Esophagus muscularis mucosa (tissue), 4 donors: ENCODE results near the gene MERTK. TPM values are rescaled to one million over a fixed set of nuclear protein-coding genes. Genes with fewer than 3 reads are reported as not detected.

Source experiments
- DNase-seq: peaks from one replicate; pipeline ENCODE4 v3.0.0-alpha.2; 2017; ENCODE audit errors: extremely low spot score
- H3K27ac ChIP-seq, 4 donors: fragments of 200-600 bp; sonication (generic); replicated peaks in 1 of 4; 1 replicate in 3 of 4; 2 replicates in 1 of 4; pipeline ENCODE4 v1.5.1; 2016 to 2019; ENCODE audit warnings: mild to moderate bottlenecking in 1 of 4
- H3K27me3 ChIP-seq, 4 donors: fragments of 200-600 bp; sonication (generic); one replicate each; pipeline versions ENCODE4 v1.5.1 to v1.6.0; 2016 to 2019
- H3K36me3 ChIP-seq, 4 donors: fragments of 200-600 bp; sonication (generic); one replicate each; pipeline ENCODE4 v1.5.1; 2016 to 2019
- H3K4me1 ChIP-seq, 4 donors: fragments of 200-600 bp; sonication (generic); one replicate each; pipeline ENCODE4 v1.5.1; 2016 to 2019
- H3K4me3 ChIP-seq, 4 donors: fragments of 200-600 bp; sonication (generic); 1 replicate in 2 of 4; 2 replicates in 2 of 4; pipeline ENCODE4 v1.5.1; 2016 to 2019; ENCODE audit warnings: mild to moderate bottlenecking in 4 of 4, moderate library complexity in 1 of 4
- H3K9me3 ChIP-seq, 4 donors: fragments of 200-600 bp; sonication (generic); 1 replicate in 3 of 4; 2 replicates in 1 of 4; pipeline ENCODE4 v1.5.1; 2016 to 2019
- EP300 ChIP-seq: sonication (generic); formaldehyde crosslinking; IDR thresholded peaks from one replicate; pipeline ENCODE4 v1.6.1; 2017; ENCODE audit warnings: antibody characterized with exemption
- POLR2A ChIP-seq: fragments of 450-650 bp; IDR thresholded peaks from one replicate; pipeline ENCODE4 v1.6.1; 2017; ENCODE audit warnings: antibody characterized with exemption, moderate library complexity, mild to moderate bottlenecking, low read depth
- POLR2AphosphoS5 ChIP-seq, 2 donors: sonication (generic); formaldehyde crosslinking; IDR thresholded peaks; one replicate each; pipeline ENCODE4 v1.6.1; 2017; ENCODE audit warnings: antibody characterized with exemption in 2 of 2
- WGBS: methylation state at CpG from one replicate; pipeline ENCODE4 v1.1.5; 2018; 5-methylcytosine and 5-hydroxymethylcytosine counted together
- intact Hi-C: fragments of 100-400 bp; cut with DNase I; formaldehyde crosslinking; loops from one replicate; pipeline ENCODE4 v1.15.1; 2023
- total RNA-seq, 4 donors: library from RNA; depleted of rRNA; stranded (reverse); fragments of >200 nt; gene quantifications; one replicate each; pipeline versions ENCODE4 v1.1.0 to v1.2.1, GENCODE V29; 2016
- TF ChIP-seq, protein P1 (sequence below), 3 experiments: fragments of 200-600 bp in 2 of 3; fragments of 450-650 bp in 1 of 3; sonication (generic) in 2 of 3; IDR thresholded peaks; one replicate each; pipeline ENCODE4 v1.5.1; 2017 to 2019; ENCODE audit warnings: antibody characterized with exemption in 3 of 3, mild to moderate bottlenecking in 2 of 3, moderate library complexity in 1 of 3

Gene MERTK
- total RNA-seq, 4 donors from 2014 or later, result 19.9 to 31.0 (median 22.3) TPM

DNA sequence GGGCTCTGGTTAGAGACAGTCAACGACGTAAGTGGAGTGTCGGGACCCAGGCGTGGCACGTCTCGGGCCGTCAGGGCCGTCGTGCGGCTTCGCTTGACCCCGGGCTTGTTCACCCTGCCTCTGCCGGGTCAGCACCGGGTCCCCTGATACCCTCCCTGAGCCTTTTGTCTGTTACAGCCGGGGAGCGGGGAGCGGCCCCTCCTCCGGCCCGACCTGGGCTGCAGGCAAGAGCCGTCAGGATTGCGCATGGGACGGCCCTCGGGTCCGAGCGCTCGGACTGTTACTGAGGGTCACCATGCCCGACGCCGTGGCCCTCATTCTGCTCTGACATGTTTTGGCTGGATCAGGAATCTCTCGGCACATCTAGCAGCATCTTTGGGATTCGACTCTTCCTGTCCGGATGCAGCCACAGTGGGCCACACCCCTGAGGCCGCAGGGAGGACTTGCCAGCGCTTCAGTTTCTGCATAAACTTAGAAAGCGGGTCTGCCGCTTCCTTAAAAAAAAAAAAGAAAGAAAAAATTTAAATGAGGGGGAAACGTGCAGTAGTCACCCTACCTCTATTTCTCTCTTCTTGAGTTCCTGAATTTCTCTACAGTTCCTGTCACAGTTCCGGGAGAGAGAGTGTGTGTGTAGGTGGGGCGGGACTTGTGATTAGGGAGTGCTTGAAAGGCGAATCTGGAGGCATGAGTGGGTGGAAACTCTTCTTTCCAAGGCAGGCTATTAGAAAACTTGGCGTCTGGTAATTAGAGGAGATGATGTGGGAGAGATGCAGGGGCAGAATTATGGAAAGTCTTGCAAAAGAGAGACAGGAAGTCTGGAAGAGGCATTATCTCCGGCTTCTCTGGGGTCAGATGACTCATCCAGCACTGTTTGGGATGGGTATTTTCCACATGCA lies 157.6 kb downstream of the MERTK start:
- Histone ChIP-seq H3K4me1 (peaks cover 28 to 42% (median 34%) of the 10 kb centered on the region in 4 donors), H3K9me3 (no peaks in the 10 kb centered on the region), H3K36me3 (peaks cover under 1 to 9% (median 4%) of the 10 kb centered on the region in 4 donors), H3K4me3 (peak overlapping the region; percentile 71 to 88 (median 79)), H3K27ac (peak overlapping the region; percentile 92 to 99 (median 95)), H3K27me3 (no peaks in the 10 kb centered on the region)
- TF ChIP-seq EP300, result no peak
- TF ChIP-seq POLR2AphosphoS5 (IDR thresholded peaks at IDR 0.05), result peak; percentile 35 to 68
- intact Hi-C loops, result loop anchor here (10.0 kb wide), 1 partner anchor 199 kb away; the partner anchor contains the start of gene ZC3H8
- under 1% methylated on average over 22 of the region's 42 CpGs for WGBS
- peak; percentile 93 for DNase-seq

DNA sequence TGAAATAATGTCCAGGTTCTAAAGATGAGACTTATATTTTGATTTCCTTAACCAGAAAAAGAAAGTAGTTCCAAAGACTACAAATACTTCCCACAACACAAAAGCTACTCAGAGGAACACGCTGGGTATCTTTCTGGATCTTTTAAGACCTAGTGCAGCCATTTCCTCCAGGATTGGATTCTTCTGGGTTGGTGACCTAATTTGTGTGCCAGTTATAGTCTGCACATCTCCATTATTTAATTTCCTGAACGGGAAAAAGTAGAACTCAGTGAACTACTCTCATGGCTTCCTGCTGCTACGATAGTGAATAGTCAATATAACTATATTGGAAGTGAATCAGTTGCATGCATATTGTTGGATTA lies 158.2 kb downstream of the MERTK start:
- Histone ChIP-seq H3K4me3 (peak overlapping the region; percentile 71 to 88 (median 79)), H3K4me1 (peaks cover 28 to 42% (median 34%) of the 10 kb centered on the region in 4 donors), H3K36me3 (peaks cover 4 to 15% (median 8%) of the 10 kb centered on the region in 4 donors), H3K27me3 (no peaks in the 10 kb centered on the region), H3K9me3 (no peaks in the 10 kb centered on the region), H3K27ac (peak overlapping the region; percentile 92 to 99 (median 95))
- no peak for TF ChIP-seq POLR2AphosphoS5 (IDR thresholded peaks at IDR 0.05)
- TF ChIP-seq, protein P1, sequence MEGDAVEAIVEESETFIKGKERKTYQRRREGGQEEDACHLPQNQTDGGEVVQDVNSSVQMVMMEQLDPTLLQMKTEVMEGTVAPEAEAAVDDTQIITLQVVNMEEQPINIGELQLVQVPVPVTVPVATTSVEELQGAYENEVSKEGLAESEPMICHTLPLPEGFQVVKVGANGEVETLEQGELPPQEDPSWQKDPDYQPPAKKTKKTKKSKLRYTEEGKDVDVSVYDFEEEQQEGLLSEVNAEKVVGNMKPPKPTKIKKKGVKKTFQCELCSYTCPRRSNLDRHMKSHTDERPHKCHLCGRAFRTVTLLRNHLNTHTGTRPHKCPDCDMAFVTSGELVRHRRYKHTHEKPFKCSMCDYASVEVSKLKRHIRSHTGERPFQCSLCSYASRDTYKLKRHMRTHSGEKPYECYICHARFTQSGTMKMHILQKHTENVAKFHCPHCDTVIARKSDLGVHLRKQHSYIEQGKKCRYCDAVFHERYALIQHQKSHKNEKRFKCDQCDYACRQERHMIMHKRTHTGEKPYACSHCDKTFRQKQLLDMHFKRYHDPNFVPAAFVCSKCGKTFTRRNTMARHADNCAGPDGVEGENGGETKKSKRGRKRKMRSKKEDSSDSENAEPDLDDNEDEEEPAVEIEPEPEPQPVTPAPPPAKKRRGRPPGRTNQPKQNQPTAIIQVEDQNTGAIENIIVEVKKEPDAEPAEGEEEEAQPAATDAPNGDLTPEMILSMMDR (IDR thresholded peaks at IDR 0.05), result no peak
- no peak for TF ChIP-seq EP300
- no peak for TF ChIP-seq POLR2A
- intact Hi-C loops, result loop anchor here (10.0 kb wide), 1 partner anchor 198 kb away; the partner anchor contains the start of gene ZC3H8
- 23% methylated on average over 3 of the region's 3 CpGs for WGBS
- no peak for DNase-seq

DNA sequence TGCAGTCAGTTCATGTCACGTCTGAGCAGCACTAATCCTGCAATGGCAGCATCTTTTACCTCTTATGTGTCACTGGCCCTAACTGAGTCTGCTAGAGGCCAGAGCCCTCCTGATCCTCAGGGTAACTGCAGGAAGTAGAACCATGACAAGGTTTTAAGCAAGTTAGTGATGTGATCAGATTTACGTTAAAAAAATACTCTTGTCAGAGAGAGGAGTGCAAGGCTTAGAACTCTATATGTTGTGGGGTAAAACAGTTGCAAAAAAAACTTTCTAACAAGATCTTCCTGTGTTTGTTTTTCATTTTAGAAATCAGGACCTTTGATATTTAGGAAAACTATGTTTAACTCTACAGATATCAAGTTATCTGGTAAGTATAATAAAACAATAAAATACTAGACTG lies 161.3 kb downstream of the MERTK start:
- no peak for DNase-seq
- Histone ChIP-seq H3K4me1 (peaks cover 21 to 30% (median 25%) of the 10 kb centered on the region in 4 donors), H3K36me3 (peaks cover 4 to 41% (median 23%) of the 10 kb centered on the region in 4 donors), H3K27me3 (no peaks in the 10 kb centered on the region), H3K4me3 (no peak overlapping the region), H3K27ac (no peak overlapping the region), H3K9me3 (no peaks in the 10 kb centered on the region)
- WGBS, result 92% methylated on average over 2 of the region's 2 CpGs
- intact Hi-C loops, result loop anchor here (10.0 kb wide), 1 partner anchor 195 kb away; the partner anchor contains the start of gene ZC3H8
- TF ChIP-seq EP300 (no peak), POLR2AphosphoS5 (IDR thresholded peaks at IDR 0.05) (no peak), POLR2A (no peak)
- TF ChIP-seq, protein P1 (IDR thresholded peaks at IDR 0.05), result no peak

DNA sequence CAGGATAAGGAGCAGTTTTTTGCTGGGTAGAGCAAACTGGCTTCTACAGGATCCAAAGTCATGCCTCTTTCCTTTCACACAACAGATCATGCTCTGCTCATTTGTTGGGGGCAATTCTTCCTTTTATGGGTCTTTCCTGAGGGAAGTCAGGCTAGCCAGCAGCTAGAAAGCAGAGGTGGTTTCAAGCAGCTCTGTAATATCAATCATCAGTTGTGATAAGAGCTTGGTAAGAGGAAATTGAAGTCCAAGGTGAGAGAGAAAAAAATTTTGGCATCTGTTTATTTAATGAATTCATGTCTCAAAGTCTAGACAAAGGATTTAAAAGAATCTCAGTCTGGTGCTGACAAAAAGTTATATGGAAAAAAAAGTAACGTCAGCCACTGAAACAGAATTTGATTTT lies 162.9 kb downstream of the MERTK start:
- WGBS, result 74% methylated on average over 1 of the region's 1 CpG
- intact Hi-C loops, result no loop called here

More for the DNA sequence above, 162.9 kb downstream of the MERTK start:
- no peak for DNase-seq
- Histone ChIP-seq H3K27me3 (no peaks in the 10 kb centered on the region), H3K36me3 (peaks cover 4 to 57% (median 38%) of the 10 kb centered on the region in 4 donors), H3K9me3 (no peaks in the 10 kb centered on the region), H3K4me3 (no peak overlapping the region), H3K4me1 (peaks cover 21 to 24% (median 23%) of the 10 kb centered on the region in 4 donors), H3K27ac (no peak overlapping the region)
- TF ChIP-seq EP300 (no peak), POLR2AphosphoS5 (IDR thresholded peaks at IDR 0.05) (no peak), POLR2A (no peak)
- TF ChIP-seq, protein P1 (IDR thresholded peaks at IDR 0.05), result no peak
